ENCODE data around the gene BTBD19.

- TF ChIP-seq EZH2 (IDR thresholded peaks at IDR 0.05; ENCODE audit: low read length, missing control alignments) (no peak), CTCF (conservative IDR thresholded peaks at IDR 0.05 in 1 of 2, IDR thresholded peaks at IDR 0.05 in 1 of 2; ENCODE audit: low read depth in 1 of 2, low read length in 2 of 2) (no peak)
Observed at GRCh38 chr1:44827197-44828002, 19.1 kb downstream of the BTBD19 start.

All from fibroblast of lung (primary cell).